GM12891 (cell line): ENCODE data around the gene SEC14L5.

Experiments used
- DNase-seq: peaks from one replicate; pipeline ENCODE4 v3.0.0; 2011; ENCODE audit warnings: low spot score; ENCODE audit not compliant: insufficient read length
- FAIRE-seq: peaks from 2 replicates; lab custom pipeline; 2011; peaks lifted over from hg19 to GRCh38; lab: Jason Lieb, UNC
- PAX5 ChIP-seq: IDR thresholded peaks from 2 replicates; pipeline ENCODE4 v1.6.1; 2011; ENCODE audit warnings: low read length, moderate library complexity, mild to moderate bottlenecking; ENCODE audit not compliant: insufficient read depth, severe bottlenecking
- POLR2A ChIP-seq: IDR thresholded peaks from 2 replicates; pipeline ENCODE4 v1.6.1; 2011; ENCODE audit warnings: low read depth, low read length, control low read depth
- POLR2AphosphoS5 ChIP-seq: IDR thresholded peaks from 2 replicates; pipeline ENCODE4 v1.6.1; 2011; ENCODE audit warnings: low read depth, low read length, control low read depth
- POU2F2 ChIP-seq: IDR thresholded peaks from 2 replicates; pipeline ENCODE4 v1.6.1; 2011; ENCODE audit warnings: low read depth, mild to moderate bottlenecking, control low read depth, low read length, moderate library complexity
- SPI1 ChIP-seq: IDR thresholded peaks from 2 replicates; pipeline ENCODE4 v1.6.1; 2011; ENCODE audit warnings: low read depth, low read length, control low read depth
- TAF1 ChIP-seq: IDR thresholded peaks from 2 replicates; pipeline ENCODE4 v1.6.1; 2011; ENCODE audit warnings: low read depth, low read length, control low read depth

Gene SEC14L5

DNA sequence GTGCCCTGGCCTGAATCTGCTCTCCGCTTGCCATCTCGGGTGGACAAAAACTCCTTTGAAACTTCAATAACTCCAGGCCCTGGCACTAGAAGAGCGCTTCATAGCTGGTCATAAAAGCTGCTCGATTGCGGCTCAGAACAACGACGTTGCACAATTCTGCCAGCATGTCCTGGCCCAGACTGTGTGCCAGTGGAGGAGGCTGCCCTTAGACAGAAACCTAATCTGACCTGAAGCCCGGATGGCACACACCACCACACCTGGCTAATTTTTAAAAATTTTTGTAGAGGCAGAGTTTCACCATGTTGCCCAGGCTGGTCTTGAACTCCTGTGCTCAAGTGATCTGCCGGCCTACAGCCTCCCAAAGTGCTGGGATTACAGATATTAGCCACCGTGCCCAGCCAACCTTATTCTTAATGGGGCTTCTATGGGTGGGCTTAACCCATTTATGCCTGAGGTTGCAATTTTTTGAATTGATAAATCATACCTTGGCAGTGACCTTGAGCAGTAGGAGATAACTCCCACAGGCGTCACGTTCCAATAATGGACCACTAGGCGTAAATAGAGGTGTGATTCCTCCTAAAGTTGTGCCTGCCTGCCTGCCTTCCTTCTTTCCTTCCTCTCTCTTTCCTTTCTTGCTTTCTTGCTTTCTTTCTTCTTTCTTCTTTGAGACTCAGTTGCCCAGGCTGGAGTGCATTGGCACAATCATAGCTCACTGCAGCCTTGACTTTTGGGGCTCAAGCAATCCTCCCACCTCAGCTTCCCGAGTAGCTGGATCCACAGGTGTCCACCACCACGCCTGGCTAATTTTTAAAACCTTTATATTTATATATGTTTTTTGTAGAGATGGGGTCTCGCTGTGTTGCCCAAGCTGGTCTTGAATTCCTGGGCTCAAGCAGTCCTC is 20.1 kb upstream of the SEC14L5 start:
- no peak for DNase-seq
- TF ChIP-seq POLR2A = no peak
- no peak for TF ChIP-seq TAF1
- TF ChIP-seq POU2F2 = no peak
- no peak for TF ChIP-seq PAX5
- TF ChIP-seq SPI1 = no peak
- TF ChIP-seq POLR2AphosphoS5 = no peak
- no peak for FAIRE-seq

DNA sequence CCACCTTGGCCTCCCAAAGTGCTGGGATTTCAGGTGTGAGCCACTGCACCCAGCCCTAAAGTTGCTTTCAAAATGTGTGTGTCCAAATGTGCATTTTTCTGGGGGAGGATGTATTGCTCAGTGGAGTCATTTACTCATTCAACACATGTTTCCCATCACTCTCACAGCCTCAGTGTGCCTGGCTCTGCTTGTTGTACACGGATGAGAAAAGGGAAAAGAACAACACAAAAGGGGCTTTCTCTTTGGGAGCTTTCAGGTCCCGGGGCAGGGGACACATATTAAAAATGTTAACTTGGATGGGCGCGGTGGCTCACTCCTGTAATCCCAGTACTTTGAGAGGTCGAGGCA is 19.5 kb upstream of the SEC14L5 start:
- no peak for DNase-seq
- no peak for TF ChIP-seq POU2F2
- no peak for FAIRE-seq

DNA sequence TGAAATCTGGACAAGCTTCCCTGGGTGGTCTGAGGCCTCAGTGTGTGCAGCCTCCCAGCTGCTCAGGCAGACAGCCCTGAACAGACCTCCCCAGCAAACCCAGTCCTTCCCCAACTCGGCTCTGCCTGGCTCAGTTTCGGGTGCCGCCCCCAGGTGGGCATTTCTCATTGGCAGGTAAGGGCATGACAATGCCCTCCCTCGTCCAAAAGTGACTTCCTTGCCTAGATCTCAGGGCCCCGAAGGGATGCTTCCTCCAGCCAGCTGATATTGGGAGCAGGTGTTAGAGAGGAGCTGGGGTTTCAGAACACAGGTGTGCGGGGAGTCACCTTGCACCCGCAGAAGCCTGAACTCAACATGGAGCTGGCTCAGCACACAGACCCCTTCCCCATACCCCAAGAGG is 17.4 kb upstream of the SEC14L5 start:
- FAIRE-seq = no peak

DNA sequence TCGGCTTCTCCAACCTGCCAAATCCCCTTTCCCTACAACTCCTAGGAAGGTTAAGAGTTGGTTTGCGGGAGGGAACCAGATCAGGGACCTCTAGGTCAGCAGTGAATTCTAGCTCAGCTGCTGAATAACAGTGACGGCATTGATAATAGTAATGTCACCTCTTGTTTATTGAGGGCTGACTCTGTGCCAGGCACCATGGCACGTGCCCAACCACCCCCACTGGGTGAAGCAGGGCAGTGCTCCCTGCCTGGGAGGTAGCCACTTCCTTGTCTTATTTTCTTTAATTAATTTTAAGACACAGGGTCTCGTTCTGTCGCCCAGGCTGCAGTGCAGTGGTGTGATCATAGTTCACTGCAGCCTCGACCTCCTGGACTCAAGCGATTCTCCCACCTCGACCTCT is 15.6 kb upstream of the SEC14L5 start:
- DNase-seq = no peak
- no peak for FAIRE-seq
- TF ChIP-seq TAF1 (no peak), POU2F2 (no peak), POLR2A (no peak), PAX5 (no peak), SPI1 (no peak), POLR2AphosphoS5 (no peak)

More for the DNA sequence above, 17.4 kb upstream of the SEC14L5 start:
- TF ChIP-seq SPI1 (no peak), POLR2AphosphoS5 (no peak), POU2F2 (no peak), PAX5 (no peak), POLR2A (no peak), TAF1 (no peak)
- no peak for DNase-seq

DNA sequence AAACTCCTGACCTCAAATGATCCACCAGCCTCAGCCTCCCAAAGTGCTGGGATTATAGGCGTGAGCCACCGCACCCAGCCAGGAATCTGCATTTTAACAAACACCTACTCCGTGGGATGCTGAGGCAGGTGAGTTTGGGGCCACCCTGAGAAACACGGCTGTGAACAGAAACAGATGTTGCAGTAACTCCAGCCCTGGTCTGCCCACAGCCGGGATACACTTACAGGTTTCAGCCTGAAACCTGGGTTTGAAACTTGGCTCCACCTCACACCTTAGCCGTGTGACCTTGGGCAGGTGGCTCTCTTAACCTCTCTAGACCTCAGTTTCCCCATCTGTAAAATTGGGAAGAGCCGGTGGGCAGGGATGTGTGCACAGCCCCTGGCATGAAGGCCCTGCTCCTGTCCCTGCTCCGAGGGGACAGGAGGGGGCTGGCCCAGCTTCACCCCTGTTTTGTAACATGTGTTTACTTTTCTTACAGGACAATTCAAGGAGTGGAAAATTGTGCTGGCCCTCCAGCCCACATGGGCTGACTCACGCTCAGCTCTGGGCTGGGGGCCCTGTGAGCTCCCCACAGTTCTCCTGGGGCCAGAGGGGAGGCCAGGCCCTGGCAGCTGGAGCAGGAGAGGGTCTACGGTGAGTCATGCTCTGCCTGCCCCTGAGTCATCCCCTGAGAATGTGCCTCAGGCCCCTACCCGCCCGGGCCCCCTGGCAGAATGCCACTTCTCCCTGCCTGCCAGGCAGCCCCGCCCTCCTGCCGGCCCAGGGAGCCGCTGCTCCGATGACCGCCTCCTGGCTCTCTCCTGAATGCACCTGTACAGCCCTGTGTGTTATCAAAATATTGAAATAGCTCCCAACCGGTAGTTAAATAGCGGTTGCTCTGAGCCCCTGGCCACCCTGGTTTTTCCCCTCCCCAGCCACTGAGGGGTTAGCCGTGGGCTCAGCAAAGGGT is 13.5 kb upstream of the SEC14L5 start:
- no peak for DNase-seq
- FAIRE-seq = no peak
- no peak for TF ChIP-seq PAX5
- no peak for TF ChIP-seq TAF1
- TF ChIP-seq POLR2AphosphoS5 = no peak
- no peak for TF ChIP-seq SPI1
- TF ChIP-seq POU2F2 = no peak
- no peak for TF ChIP-seq POLR2A

DNA sequence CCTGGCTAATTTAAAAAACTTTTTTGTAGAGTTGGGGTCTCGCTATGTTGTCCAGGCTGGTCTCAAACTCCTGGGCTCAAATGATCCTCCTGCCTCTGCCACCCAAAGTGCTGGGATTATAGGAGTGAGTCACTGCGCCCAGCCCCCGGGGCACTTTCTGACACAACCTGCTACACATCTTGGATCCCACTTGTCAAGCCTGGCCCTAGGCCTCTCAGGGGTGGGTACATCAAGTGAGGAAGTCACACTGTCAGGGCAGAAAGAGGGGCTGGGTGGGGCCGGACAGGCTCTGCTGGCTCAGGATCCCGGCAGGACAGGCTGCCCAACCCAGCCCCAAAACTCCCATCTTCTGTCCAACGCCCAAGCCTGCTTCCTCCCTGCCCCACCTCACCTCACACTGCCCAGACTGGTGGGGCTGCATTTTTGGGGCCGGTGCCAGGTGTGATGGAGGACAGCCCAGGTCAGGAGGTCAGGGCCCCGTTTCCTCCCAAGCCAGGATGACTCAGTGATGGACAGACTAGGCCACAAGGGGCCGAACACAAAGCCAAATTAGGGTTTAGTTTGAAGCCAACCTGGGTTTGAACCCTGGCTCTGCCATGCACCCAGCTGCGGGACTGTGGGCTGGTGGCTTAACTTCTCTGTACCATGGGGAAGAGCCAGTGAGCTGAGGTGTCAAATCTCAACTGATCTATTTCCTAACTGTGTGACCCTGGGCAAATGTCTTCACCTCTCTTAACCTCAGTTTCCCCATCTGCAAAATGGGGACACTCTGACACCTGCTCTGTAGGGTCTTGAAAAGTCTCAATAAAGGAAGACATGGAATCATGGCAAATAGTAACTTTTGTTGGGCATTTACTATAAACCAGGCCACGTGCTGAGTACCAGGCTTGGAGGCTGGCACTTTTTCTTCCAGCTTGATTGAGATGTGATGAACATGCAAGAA is 12.3 kb upstream of the SEC14L5 start:
- no peak for TF ChIP-seq POU2F2
- no peak for TF ChIP-seq SPI1
- TF ChIP-seq PAX5 = no peak
- no peak for TF ChIP-seq POLR2AphosphoS5
- no peak for TF ChIP-seq POLR2A
- FAIRE-seq (no peak), DNase-seq (no peak)

DNA sequence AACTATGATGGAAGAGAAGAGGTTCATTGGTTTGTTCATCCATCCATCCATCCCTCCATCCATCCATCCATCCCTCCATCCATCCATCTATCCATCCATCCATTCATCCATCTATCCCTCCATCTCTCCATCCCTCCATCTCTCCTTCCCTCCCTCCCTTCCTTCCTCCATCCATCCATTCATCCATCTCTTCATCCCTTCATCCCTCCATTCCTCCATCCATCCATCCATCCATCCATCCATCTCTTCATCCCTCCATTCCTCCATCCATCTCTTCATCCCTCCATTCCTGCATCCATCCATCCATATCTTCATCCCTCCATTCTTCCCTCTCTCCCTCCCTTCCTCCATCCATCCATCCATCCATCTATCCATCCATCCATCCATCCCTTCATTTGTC is 11.2 kb upstream of the SEC14L5 start:
- DNase-seq = no peak
- TF ChIP-seq PAX5 (no peak), SPI1 (no peak), TAF1 (no peak), POLR2A (no peak), POLR2AphosphoS5 (no peak), POU2F2 (no peak)
- no peak for FAIRE-seq

DNA sequence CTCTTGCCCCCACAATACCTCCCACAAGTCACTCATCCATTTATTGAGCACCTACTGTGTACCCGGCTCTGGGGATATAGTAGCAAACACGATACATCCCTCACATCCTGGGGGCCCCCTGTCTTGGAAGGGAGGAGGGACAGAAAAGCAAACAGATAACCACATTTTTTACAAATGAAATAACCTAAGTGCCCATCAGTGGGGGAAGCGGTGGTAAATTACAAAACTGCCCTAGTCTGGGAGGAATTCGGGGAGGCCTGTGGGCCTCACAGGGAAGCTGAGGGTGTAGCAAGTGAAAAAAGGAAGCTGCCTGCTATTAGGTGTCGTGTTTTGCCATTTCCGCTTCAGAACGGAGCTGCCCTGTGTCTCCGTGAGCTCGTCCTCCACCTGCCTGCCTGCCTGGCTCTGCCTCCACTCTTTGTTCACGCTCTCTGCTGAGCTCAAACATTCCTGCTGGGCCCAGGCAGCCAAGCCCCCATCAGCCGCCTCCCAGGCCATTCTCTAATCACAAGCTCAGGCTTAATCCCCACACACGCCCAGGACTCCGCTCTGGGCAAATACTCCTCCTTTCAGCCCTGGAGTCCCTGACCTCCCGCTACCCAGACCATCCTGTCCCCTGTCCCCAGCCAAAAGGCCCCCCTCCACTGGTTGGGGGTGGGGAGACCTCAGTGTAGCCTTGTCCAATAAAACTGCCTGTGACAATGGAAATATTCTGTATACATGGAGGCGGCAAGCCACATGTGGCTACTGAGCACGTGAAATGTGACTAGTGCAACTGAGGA is 10.2 kb upstream of the SEC14L5 start:
- TF ChIP-seq POU2F2 (no peak), POLR2AphosphoS5 (no peak), SPI1 (no peak), TAF1 (no peak), POLR2A (no peak), PAX5 (no peak)
- DNase-seq (no peak), FAIRE-seq (no peak)
